A673 (cell line): ENCODE results near the gene TMEM176A. TPM values are rescaled to one million over a fixed set of nuclear protein-coding genes. Genes with fewer than 3 reads are reported as not detected.

Experiments
- BruUV-seq: library from RNA; stranded (reverse); fragments of 400-500 nt; replicated peaks from 2 replicates; lab custom pipeline; 2021; lab: Mats Ljungman, UMichigan
- CTCF ChIA-PET: fragments of 300-600 bp; sonication (Branson Sonifier 250); formaldehyde crosslinking; loops from one replicate; lab custom pipeline; 2022; ENCODE audit warnings: antibody characterized with exemption; lab: Charles Lee
- POLR2A ChIA-PET: fragments of 300-600 bp; sonication (Branson Sonifier 250); formaldehyde crosslinking; loops from one replicate; lab custom pipeline; 2022; ENCODE audit warnings: antibody characterized with exemption; ENCODE audit not compliant: low non-redundant PET; lab: Charles Lee
- DNase-seq: peaks from one replicate; pipeline ENCODE4 v3.0.0-alpha.2; 2015; ENCODE audit warnings: low spot score
- H3K27ac ChIP-seq: fragments of 200-600 bp; sonication (generic); 2 replicates; pipeline ENCODE4 v1.5.1; 2016; ENCODE audit warnings: mixed run types, low read depth, mild to moderate bottlenecking, mixed read lengths, antibody characterized with exemption, low read length; ENCODE audit not compliant: poor library complexity, severe bottlenecking
- H3K27me3 ChIP-seq: fragments of 200-600 bp; sonication (generic); replicated peaks from 2 replicates; pipeline ENCODE4 v1.6.1; 2017; ENCODE audit warnings: mixed run types, low read depth, mild to moderate bottlenecking, mixed read lengths, antibody characterized with exemption, low read length; ENCODE audit not compliant: insufficient read depth, poor library complexity
- H3K36me3 ChIP-seq: fragments of 200-600 bp; sonication (generic); 2 replicates; pipeline ENCODE4 v1.6.1; 2016; ENCODE audit warnings: mixed run types, mild to moderate bottlenecking, mixed read lengths, antibody characterized with exemption, low read length; ENCODE audit not compliant: insufficient read depth, poor library complexity, severe bottlenecking
- H3K4me1 ChIP-seq: fragments of 200-600 bp; sonication (generic); 2 replicates; pipeline ENCODE4 v1.6.1; 2017; ENCODE audit warnings: mixed run types, mild to moderate bottlenecking, mixed read lengths, antibody characterized with exemption, low read length; ENCODE audit not compliant: insufficient read depth, poor library complexity, severe bottlenecking
- H3K4me3 ChIP-seq: fragments of 200-600 bp; sonication (generic); 2 replicates; pipeline ENCODE4 v1.5.1; 2016; ENCODE audit warnings: low read depth, mixed run types, mild to moderate bottlenecking, mixed read lengths, low read length; ENCODE audit not compliant: poor library complexity, severe bottlenecking
- H3K9me3 ChIP-seq: fragments of 200-600 bp; sonication (generic); 2 replicates; pipeline ENCODE4 v1.6.1; 2016; ENCODE audit warnings: mixed run types, low read depth, mild to moderate bottlenecking, mixed read lengths, antibody characterized with exemption, low read length; ENCODE audit not compliant: poor library complexity, severe bottlenecking
- CTCF ChIP-seq: fragments of 300-800, 200-600 bp; sonication (generic); conservative IDR thresholded peaks from 2 replicates; pipeline ENCODE4 v1.5.1; 2017; ENCODE audit warnings: low read depth, mild to moderate bottlenecking, antibody characterized with exemption, low read length, moderate library complexity, mixed read lengths
- EZH2 ChIP-seq: fragments of 200-600 bp; sonication (generic); IDR thresholded peaks from 2 replicates; pipeline ENCODE4 v1.6.1; 2017; ENCODE audit warnings: borderline replicate concordance, low read depth, mild to moderate bottlenecking, mixed read lengths, antibody characterized with exemption, low read length; ENCODE audit not compliant: poor library complexity, severe bottlenecking
- intact Hi-C: fragments of 100-400 bp; cut with micrococcal nuclease; formaldehyde crosslinking; loops from one replicate; pipeline ENCODE4 v1.10.0; 2022; ENCODE audit not compliant: unreplicated experiment
- total RNA-seq: library from RNA; stranded (reverse); gene quantifications from 2 replicates; pipeline ENCODE4 v1.2.3, GENCODE V29; 2021

The TMEM176A gene
- total RNA-seq, 1 experiment from 2014 or later = 2.9 TPM

GRCh38 chr7:150847536-150847935 is 47.0 kb downstream of the TMEM176A start:
- no peak for TF ChIP-seq EZH2
- TF ChIP-seq CTCF = no peak
- Histone ChIP-seq H3K9me3 (no peaks in the 10 kb centered on the region), H3K27me3 (no peaks in the 10 kb centered on the region), H3K4me3 (no peak overlapping the region), H3K4me1 (no peaks in the 10 kb centered on the region), H3K27ac (no peak overlapping the region), H3K36me3 (no peaks in the 10 kb centered on the region)
- ChIA-PET CTCF (no interaction called here), POLR2A (no interaction called here)
- BruUV-seq = no TSS peak
- no peak for DNase-seq
- intact Hi-C loops = no loop called here

- intact Hi-C loops = no loop called here
- ChIA-PET CTCF (no interaction called here), POLR2A (no interaction called here)
- Histone ChIP-seq H3K4me3 (no peak overlapping the region), H3K9me3 (no peaks in the 10 kb centered on the region), H3K4me1 (no peaks in the 10 kb centered on the region), H3K27ac (no peak overlapping the region), H3K36me3 (no peaks in the 10 kb centered on the region), H3K27me3 (no peaks in the 10 kb centered on the region)
- TF ChIP-seq CTCF (no peak), EZH2 (no peak)
- DNase-seq = no peak
- no TSS peak for BruUV-seq
These were observed 47.5 kb downstream of the TMEM176A start for GRCh38 chr7:150848111-150848510.

- TF ChIP-seq CTCF (no peak), EZH2 (no peak)
- Histone ChIP-seq H3K9me3 (no peaks in the 10 kb centered on the region), H3K36me3 (no peaks in the 10 kb centered on the region), H3K4me3 (no peak overlapping the region), H3K4me1 (no peaks in the 10 kb centered on the region), H3K27me3 (no peaks in the 10 kb centered on the region), H3K27ac (no peak overlapping the region)
- no TSS peak for BruUV-seq
- POLR2A ChIA-PET = no interaction called here
- DNase-seq = no peak
- CTCF ChIA-PET = no interaction called here
- intact Hi-C loops = no loop called here
These were observed 48.1 kb downstream of the TMEM176A start for GRCh38 chr7:150848561-150849115.
